Esophagus squamous epithelium (tissue), 4 donors: ENCODE data around the gene ARID5B.

Source experiments
- POLR2A ChIP-seq, 4 donors: fragments of 450-650 bp; IDR thresholded peaks; one replicate each; pipeline ENCODE4 v1.6.1; 2017; ENCODE audit warnings: antibody characterized with exemption in 4 of 4, mild to moderate bottlenecking in 4 of 4, moderate library complexity in 3 of 4
- TF ChIP-seq, protein P1 (sequence below), 6 experiments: fragments of 450-650 bp in 4 of 6; fragments of 200-600 bp in 2 of 6; sonication (generic) in 2 of 6; IDR thresholded peaks; one replicate each; pipeline ENCODE4 v1.5.1; 2016 to 2019; ENCODE audit warnings: antibody characterized with exemption in 6 of 6, mild to moderate bottlenecking in 4 of 6, moderate library complexity in 4 of 6

DNA sequence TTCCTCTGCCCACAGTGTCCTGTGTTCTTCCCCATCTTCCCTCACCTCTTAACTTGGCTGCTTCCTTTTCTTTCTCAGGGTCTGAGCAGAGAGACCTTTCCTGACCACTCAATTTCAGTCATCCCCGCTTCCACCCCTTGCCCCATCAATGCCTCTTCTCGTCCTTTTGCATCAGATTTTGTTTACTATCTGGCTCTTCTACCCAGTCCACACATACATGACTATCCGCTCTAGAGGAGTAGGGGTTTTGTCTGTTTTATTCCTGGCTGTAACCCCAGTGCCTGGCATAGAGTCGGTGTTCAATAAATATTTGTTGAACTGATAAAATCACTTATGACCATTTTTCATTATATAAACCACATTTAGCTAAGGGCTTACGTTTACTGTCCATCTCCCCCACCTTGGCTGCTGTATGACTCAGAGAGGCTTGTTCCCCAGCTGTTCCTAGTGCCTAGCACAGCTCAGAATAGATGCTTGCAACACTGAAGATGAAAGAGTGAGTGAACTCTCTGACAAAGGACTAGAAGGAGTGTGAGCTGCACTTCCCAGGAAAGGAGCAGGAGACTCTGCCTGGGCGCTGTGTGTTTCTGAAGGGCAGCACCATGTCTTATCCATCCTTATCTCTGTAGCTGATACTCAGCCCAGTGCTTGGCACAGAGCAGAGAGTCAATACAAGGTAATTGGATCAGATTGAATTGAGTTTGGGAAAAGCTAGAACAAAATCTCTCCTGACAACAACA, 21.9 kb downstream of the ARID5B start:
- TF ChIP-seq, protein P1, sequence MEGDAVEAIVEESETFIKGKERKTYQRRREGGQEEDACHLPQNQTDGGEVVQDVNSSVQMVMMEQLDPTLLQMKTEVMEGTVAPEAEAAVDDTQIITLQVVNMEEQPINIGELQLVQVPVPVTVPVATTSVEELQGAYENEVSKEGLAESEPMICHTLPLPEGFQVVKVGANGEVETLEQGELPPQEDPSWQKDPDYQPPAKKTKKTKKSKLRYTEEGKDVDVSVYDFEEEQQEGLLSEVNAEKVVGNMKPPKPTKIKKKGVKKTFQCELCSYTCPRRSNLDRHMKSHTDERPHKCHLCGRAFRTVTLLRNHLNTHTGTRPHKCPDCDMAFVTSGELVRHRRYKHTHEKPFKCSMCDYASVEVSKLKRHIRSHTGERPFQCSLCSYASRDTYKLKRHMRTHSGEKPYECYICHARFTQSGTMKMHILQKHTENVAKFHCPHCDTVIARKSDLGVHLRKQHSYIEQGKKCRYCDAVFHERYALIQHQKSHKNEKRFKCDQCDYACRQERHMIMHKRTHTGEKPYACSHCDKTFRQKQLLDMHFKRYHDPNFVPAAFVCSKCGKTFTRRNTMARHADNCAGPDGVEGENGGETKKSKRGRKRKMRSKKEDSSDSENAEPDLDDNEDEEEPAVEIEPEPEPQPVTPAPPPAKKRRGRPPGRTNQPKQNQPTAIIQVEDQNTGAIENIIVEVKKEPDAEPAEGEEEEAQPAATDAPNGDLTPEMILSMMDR (IDR thresholded peaks at IDR 0.05) = no peak
- TF ChIP-seq POLR2A (IDR thresholded peaks at IDR 0.05) = no peak
